ENCODE results near the gene ROPN1.
"Not testable (repeated sequence)": the region's sequence is repeated elsewhere in the genome, so short reads cannot be mapped to it uniquely, and the experiment has no call there.

ROPN1 gene

GRCh38 chr3:123991730-123992588 lies at the start of gene ROPN1:
Gene ROPN1 (minus strand): TSS chr3:123992124. CDS start chr3:123980481, 11,643 bp downstream.
- not testable (repeated sequence) for H3K4me3 ChIP-seq (ENCODE audit: low read depth, low read length)

- no peak for TF ChIP-seq CTCF (IDR thresholded peaks at IDR 0.05; ENCODE audit: borderline replicate concordance, insufficient read depth, low read depth, low read length)
- H3K4me3 ChIP-seq (ENCODE audit: low read depth, low read length), result no peak overlapping the region
Measured at GRCh38 chr3:124041553-124041952, 49.6 kb upstream of the ROPN1 start.

- no peak for TF ChIP-seq CTCF (IDR thresholded peaks at IDR 0.05; ENCODE audit: borderline replicate concordance, insufficient read depth, low read depth, low read length)
- no peak overlapping the region for H3K4me3 ChIP-seq (ENCODE audit: low read depth, low read length)
Measured at GRCh38 chr3:124037326-124037725, 45.4 kb upstream of the ROPN1 start.

- not testable (repeated sequence) for H3K4me3 ChIP-seq (ENCODE audit: low read depth, low read length)
Measured at GRCh38 chr3:124036214-124036613, 44.3 kb upstream of the ROPN1 start.

- H3K4me3 ChIP-seq (ENCODE audit: low read depth, low read length), result no peak overlapping the region
- TF ChIP-seq CTCF (IDR thresholded peaks at IDR 0.05; ENCODE audit: borderline replicate concordance, insufficient read depth, low read depth, low read length), result no peak
Measured at GRCh38 chr3:124035463-124036121, 43.7 kb upstream of the ROPN1 start.

DNA sequence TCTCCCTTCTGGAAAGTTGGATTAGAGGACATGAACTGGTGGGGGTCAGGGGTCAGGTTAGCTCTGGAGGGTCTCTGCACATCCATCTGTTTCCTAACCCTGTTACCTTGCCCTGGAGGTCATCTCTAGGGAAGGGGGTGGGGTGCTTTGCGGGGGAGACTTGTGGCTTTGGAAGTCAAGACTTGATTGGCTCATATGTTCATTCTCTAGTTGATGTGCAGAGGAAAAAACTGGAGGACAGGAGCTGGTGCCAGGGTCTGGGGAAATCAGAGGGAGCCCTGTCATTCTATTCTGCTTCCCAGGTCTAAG lies 42.9 kb upstream of the ROPN1 start:
- no peak overlapping the region for H3K4me3 ChIP-seq (ENCODE audit: low read depth, low read length)
- TF ChIP-seq CTCF (IDR thresholded peaks at IDR 0.05; ENCODE audit: borderline replicate concordance, insufficient read depth, low read depth, low read length), result no peak

GRCh38 chr3:124034016-124034843 lies 42.3 kb upstream of the ROPN1 start:
- TF ChIP-seq CTCF (IDR thresholded peaks at IDR 0.05; ENCODE audit: borderline replicate concordance, insufficient read depth, low read depth, low read length), result no peak
- H3K4me3 ChIP-seq (ENCODE audit: low read depth, low read length), result no peak overlapping the region
